Inflammatory macrophage treated with lipopolysaccharide for 4 hours (primary cell): ENCODE results near the gene PAN2.
A peak's percentile ranks its signal among the peaks of the same experiment; 100 is the strongest.
"Not testable (repeated sequence)": the region's sequence is repeated elsewhere in the genome, so short reads cannot be mapped to it uniquely, and the experiment has no call there.

Experiments used
- DNase-seq: peaks from one replicate; pipeline ENCODE4 v3.0.0-alpha.2; 2020

The PAN2 gene

DNA sequence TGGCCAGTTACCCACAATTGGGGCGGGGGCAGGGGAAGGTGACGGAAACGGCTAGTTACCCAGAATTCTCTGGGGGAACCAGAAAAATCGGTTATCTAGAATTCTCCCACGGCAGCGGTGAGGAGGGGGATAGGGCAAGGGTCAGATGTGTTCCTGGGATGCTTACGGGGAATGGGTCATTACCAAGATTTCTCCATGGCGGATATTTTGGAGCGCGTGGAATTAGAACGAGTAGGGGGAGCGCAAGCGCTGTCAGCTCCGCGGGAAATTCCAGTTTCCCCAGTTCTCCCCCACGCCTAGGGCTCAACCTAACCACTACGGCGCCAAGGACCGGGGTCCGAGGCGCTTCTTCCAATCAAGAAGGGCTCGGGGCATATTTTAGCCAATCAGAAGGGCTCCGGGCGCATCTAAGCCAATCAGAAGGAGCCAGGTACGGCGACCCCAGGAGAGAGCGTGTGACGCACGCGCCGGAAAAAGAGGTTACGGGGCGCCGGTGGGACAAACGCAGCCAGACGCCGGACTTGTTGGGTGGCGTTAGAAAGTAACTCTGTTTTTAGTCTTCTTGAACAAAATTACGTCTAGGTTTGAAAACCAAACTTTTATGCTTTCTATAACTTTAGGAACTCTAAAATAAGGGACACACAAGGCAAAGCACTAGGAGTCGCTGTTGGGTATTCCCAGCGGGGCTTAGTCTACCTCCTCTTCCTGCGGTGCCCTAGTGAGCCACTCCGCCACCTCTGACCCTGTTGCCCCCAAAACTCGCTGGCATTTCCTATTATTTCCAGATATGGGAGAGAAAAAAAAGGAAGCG, at the start of gene PAN2:
TSS of gene PAN2 (minus strand) at position 322 of the 811 bp plus-strand sequence. CDS start 906 bp downstream, outside the sequence.
- peak; percentile 99 for DNase-seq

GRCh38 chr12:56382611-56383010, 48.8 kb upstream of the PAN2 start:
- DNase-seq = no peak

- DNase-seq = no peak
Observed at GRCh38 chr12:56377989-56378316, 44.2 kb upstream of the PAN2 start.

GRCh38 chr12:56377310-56377988, 43.6 kb upstream of the PAN2 start:
- peak; percentile 22 for DNase-seq

DNA sequence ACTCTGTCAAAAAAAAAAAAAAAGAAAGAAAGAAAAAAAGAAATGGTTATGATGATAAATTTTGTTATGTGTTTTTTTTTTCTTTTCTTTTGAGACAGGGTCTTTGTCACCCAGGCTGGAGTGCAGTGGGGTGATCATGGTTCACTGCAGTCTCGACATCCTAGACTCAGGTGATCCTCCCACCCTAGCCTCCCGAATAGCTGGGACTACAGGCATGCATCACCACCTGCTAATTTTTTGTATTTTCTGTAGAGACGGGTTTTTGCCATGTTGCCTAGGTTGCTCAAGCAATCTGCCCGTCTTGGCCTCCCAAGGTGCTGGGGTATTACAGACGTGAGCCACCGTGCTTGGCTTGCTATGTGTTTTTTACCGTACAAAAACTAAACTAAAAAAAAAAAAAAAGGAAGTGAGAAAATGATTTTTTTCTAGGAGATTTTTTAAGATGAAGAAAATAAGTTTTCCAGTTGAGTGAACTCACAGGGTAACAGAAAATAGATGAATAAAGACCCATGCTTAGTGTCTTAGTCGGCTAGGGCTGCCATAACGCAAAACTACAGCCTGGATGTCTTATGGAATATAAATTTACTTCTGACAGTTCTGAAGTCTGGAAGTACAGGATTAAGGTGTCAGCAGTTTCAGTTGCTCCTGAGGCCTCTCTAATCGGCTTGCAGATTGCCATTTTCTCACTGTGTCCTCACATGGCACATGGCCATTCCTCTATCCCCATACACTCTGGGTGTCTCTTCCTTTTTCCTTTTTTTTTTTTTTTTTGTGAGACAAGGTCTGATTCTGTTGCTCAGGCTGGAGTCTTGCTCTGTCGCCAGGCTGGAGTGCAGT, 42.0 kb upstream of the PAN2 start:
- DNase-seq = no peak

GRCh38 chr12:56374726-56375597, 41.2 kb upstream of the PAN2 start:
- DNase-seq = no peak

- no peak for DNase-seq
Observed at GRCh38 chr12:56373515-56373914, 39.7 kb upstream of the PAN2 start.

- DNase-seq = no peak
Observed at GRCh38 chr12:56366948-56367347, 33.1 kb upstream of the PAN2 start.

- DNase-seq = no peak
Observed at GRCh38 chr12:56362130-56363059, 28.6 kb upstream of the PAN2 start, which contains the start of gene APOF. Gene APOF, minus strand, starts transcription at chr12:56362857. Its CDS starts 112 bp downstream, at chr12:56362745.

DNA sequence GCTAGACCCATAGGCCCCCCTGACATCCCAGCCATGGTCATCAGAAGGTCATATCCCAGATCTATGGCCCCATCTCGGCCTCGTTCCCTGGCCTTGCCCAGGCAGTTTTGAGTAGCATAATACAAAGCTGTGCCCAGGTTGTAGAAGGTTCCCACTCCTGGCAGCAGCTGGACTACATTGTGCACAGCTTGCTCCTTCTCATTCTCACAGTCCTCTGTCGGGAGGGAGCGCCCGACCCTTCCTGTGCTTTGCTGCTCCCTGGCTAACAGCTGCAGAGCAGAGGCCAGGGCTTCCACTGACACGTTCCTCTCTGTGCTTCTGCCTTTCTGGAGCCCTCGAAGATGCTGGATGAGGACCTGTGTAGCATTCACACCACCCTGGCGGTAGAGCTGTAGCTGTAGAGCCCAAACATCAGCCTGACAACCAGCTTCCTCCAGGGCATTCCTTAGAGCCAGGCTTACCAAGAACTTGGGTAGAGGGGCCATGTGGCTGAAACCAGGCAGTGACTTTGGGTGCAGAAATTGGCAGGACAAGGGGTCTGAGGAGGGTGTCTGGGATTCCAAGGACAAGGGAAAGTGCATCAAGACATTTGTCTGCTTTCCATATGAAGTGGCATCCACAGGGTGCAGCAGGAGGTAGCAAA, 27.8 kb upstream of the PAN2 start:
- no peak for DNase-seq

GRCh38 chr12:56359851-56360767, 26.3 kb upstream of the PAN2 start, which contains the start of gene STAT2:
Gene STAT2, minus strand, starts transcription at chr12:56360107. Its CDS starts 3,536 bp downstream, at chr12:56356571.
- peak; percentile 100 for DNase-seq

GRCh38 chr12:56358836-56359532, 25.2 kb upstream of the PAN2 start:
- DNase-seq = peak; percentile 87

GRCh38 chr12:56351325-56351724, 17.5 kb upstream of the PAN2 start:
- DNase-seq = no peak

GRCh38 chr12:56350662-56351061, 16.9 kb upstream of the PAN2 start:
- DNase-seq = no peak

DNA sequence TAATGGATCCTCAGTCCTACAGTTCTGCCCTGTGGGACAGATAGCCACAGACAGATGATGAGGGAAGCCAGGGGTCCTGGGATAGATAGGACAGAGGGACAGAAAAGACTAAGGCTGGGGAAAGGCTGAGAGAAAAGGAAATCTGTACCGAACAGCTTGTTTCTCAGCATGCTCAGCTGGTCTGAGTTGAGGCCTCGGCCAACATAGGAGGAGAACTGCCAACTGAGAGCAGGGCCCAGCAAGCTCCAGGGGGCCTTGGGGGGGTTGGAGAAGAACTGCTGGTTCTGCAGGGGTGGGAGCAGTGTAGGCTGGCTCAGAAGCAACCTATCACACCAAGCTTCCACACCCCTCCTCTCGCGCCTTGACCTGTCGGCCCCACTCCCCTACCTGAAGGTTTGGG, 15.0 kb upstream of the PAN2 start:
- no peak for DNase-seq

DNA sequence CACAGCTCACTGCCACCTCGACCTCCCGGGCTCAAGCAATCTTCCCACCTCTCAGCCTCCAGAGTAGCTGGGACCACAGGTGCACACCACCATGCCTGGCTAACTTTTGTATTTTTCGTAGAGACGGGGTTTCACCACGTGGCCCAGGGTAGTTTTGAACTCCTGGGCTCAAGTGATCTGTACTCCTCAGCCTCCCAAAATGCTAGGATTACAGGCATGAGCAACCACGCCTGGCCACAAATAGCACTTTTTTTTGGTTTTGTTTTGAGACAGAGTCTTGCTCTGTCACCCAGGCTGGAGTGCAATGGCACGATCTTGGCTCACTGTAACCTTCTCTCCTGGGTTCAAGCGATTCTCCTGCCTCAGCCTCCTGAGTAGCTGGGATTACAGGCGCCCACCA, 13.5 kb upstream of the PAN2 start:
- not testable (repeated sequence) for DNase-seq

- no peak for DNase-seq
Observed at GRCh38 chr12:56346675-56347074, 12.9 kb upstream of the PAN2 start.

GRCh38 chr12:56342290-56342689, 8.5 kb upstream of the PAN2 start:
- not testable (repeated sequence) for DNase-seq

DNA sequence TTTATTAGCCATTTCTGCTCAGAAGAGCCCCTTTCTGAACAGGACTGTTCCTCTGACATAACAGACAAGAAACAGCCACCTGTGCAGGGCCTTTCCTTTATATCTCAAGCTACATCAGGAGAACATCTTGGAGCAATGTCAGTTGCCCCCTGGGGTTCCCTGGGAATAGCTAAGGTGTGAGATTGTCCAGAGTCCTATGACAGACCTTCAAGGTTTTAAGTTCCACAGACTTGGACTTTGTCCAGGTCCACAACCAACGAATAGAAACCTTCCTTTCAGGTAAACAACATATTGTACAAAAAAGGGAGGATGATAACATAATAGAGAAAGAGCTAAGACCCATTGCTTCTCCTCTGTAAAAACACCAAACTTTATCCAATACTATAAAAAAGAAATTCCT, 7.8 kb upstream of the PAN2 start:
- no peak for DNase-seq
